Measurements from ENCODE around the gene CRTC1.

- TF ChIP-seq CTCF (IDR thresholded peaks at IDR 0.05 in 8 of 11, conservative IDR thresholded peaks at IDR 0.05 in 3 of 11) (no peak), POLR2A (IDR thresholded peaks at IDR 0.05) (no peak), POLR2AphosphoS5 (IDR thresholded peaks at IDR 0.05) (no peak)
These were observed 46.6 kb downstream of the CRTC1 start for GRCh38 chr19:18729933-18730530.
